ENCODE measurements around the gene BRDT.
"Not testable (repeated sequence)": the region's sequence is repeated elsewhere in the genome, so short reads cannot be mapped to it uniquely, and the experiment has no call there.

The BRDT gene

GRCh38 chr1:91997607-91998195 lies 48.5 kb downstream of the BRDT start:
- peak; percentile 39 for DNase-seq (ENCODE audit: low spot score)
- TF ChIP-seq CTCF (IDR thresholded peaks at IDR 0.05; ENCODE audit: extremely low read depth, insufficient read depth, missing control alignments) = peak; percentile 61
- in situ Hi-C loops (cut with MboI; ENCODE audit: low pct_unique_long_range_greater_than_20kb, low sequenced_read_pairs, unreplicated experiment) = no loop called here

- no peak for DNase-seq (ENCODE audit: low spot score)
- in situ Hi-C loops (cut with MboI; ENCODE audit: low pct_unique_long_range_greater_than_20kb, low sequenced_read_pairs, unreplicated experiment) = no loop called here
- no peak for TF ChIP-seq CTCF (IDR thresholded peaks at IDR 0.05; ENCODE audit: extremely low read depth, insufficient read depth, missing control alignments)
These were observed 54.9 kb downstream of the BRDT start for GRCh38 chr1:92004129-92004528.

GRCh38 chr1:92013923-92014322 lies 64.7 kb downstream of the BRDT start:
- TF ChIP-seq CTCF (IDR thresholded peaks at IDR 0.05; ENCODE audit: extremely low read depth, insufficient read depth, missing control alignments) = no peak
- in situ Hi-C loops (cut with MboI; ENCODE audit: low pct_unique_long_range_greater_than_20kb, low sequenced_read_pairs, unreplicated experiment) = no loop called here
- DNase-seq (ENCODE audit: low spot score) = no peak

- DNase-seq (ENCODE audit: low spot score) = no peak
- TF ChIP-seq CTCF (IDR thresholded peaks at IDR 0.05; ENCODE audit: extremely low read depth, insufficient read depth, missing control alignments) = no peak
- in situ Hi-C loops (cut with MboI; ENCODE audit: low pct_unique_long_range_greater_than_20kb, low sequenced_read_pairs, unreplicated experiment) = no loop called here
These were observed 67.6 kb downstream of the BRDT start for GRCh38 chr1:92016720-92017316.

GRCh38 chr1:92017656-92018055 lies 68.5 kb downstream of the BRDT start:
- TF ChIP-seq CTCF (IDR thresholded peaks at IDR 0.05; ENCODE audit: extremely low read depth, insufficient read depth, missing control alignments) = no peak
- in situ Hi-C loops (cut with MboI; ENCODE audit: low pct_unique_long_range_greater_than_20kb, low sequenced_read_pairs, unreplicated experiment) = no loop called here

GRCh38 chr1:92026042-92026441 lies 76.8 kb downstream of the BRDT start:
- DNase-seq (ENCODE audit: low spot score); in situ Hi-C loops (cut with MboI; ENCODE audit: low pct_unique_long_range_greater_than_20kb, low sequenced_read_pairs, unreplicated experiment): not testable (repeated sequence)

More at GRCh38 chr1:92017656-92018055, 68.5 kb downstream of the BRDT start:
- DNase-seq (ENCODE audit: low spot score) = no peak

- no peak for DNase-seq (ENCODE audit: low spot score)
- no peak for TF ChIP-seq CTCF (IDR thresholded peaks at IDR 0.05; ENCODE audit: extremely low read depth, insufficient read depth, missing control alignments)
- in situ Hi-C loops (cut with MboI; ENCODE audit: low pct_unique_long_range_greater_than_20kb, low sequenced_read_pairs, unreplicated experiment) = no loop called here
These were observed 77.6 kb downstream of the BRDT start for GRCh38 chr1:92026806-92027205.

Measured in GM13977 (cell line).